Nephron progenitor cell (in vitro differentiated cells): ENCODE results near the gene LRP1B.

Experiments used
- DNase-seq: peaks from one replicate; pipeline ENCODE4 v3.0.0; 2021
- H3K27ac Mint-ChIP-seq: 2 replicates; pipeline ENCODE4 v1.8.0; 2021; ENCODE audit warnings: mild to moderate bottlenecking, moderate library complexity, mixed read lengths
- H3K27me3 Mint-ChIP-seq: 2 replicates; pipeline ENCODE4 v1.8.0; 2021; ENCODE audit warnings: mild to moderate bottlenecking, low read depth, mixed read lengths; ENCODE audit not compliant: poor library complexity
- H3K36me3 Mint-ChIP-seq: 2 replicates; pipeline ENCODE4 v1.8.0; 2021; ENCODE audit warnings: low read depth, mixed read lengths
- H3K4me1 Mint-ChIP-seq: 2 replicates; pipeline ENCODE4 v1.8.0; 2021; ENCODE audit warnings: mixed read lengths
- H3K4me3 Mint-ChIP-seq: 2 replicates; pipeline ENCODE4 v1.8.0; 2021; ENCODE audit warnings: mild to moderate bottlenecking, moderate library complexity, mixed read lengths
- H3K9me3 Mint-ChIP-seq: 2 replicates; pipeline ENCODE4 v1.8.0; 2021; ENCODE audit warnings: mild to moderate bottlenecking, moderate library complexity, mixed read lengths
- CTCF ChIP-seq: fragments of 200-600 bp; sonication (generic); IDR thresholded peaks from 2 replicates; pipeline ENCODE4 v1.5.0; 2021; ENCODE audit warnings: antibody characterized with exemption

Gene LRP1B

GRCh38 chr2:141455877-141456276 lies 674.9 kb downstream of the LRP1B start:
- no peaks in the 10 kb centered on the region for H3K4me1 Mint-ChIP-seq
- H3K27ac Mint-ChIP-seq: no peak overlapping the region
- H3K27me3 Mint-ChIP-seq: no peaks in the 10 kb centered on the region
- no peak for TF ChIP-seq CTCF
- no peaks in the 10 kb centered on the region for H3K9me3 Mint-ChIP-seq
- H3K36me3 Mint-ChIP-seq: no peaks in the 10 kb centered on the region
- DNase-seq: no peak
- no peak overlapping the region for H3K4me3 Mint-ChIP-seq

GRCh38 chr2:141455211-141455826 lies 675.5 kb downstream of the LRP1B start:
- Mint-ChIP-seq H3K27ac (no peak overlapping the region), H3K36me3 (no peaks in the 10 kb centered on the region), H3K4me1 (no peaks in the 10 kb centered on the region), H3K27me3 (no peaks in the 10 kb centered on the region), H3K9me3 (no peaks in the 10 kb centered on the region), H3K4me3 (no peak overlapping the region)
- no peak for TF ChIP-seq CTCF
- DNase-seq: no peak

GRCh38 chr2:141440072-141440635 lies 690.7 kb downstream of the LRP1B start:
- H3K4me3 Mint-ChIP-seq: no peak overlapping the region
- no peak for TF ChIP-seq CTCF
- DNase-seq: no peak
- peaks cover 19% of the 10 kb centered on the region for H3K9me3 Mint-ChIP-seq
- no peaks in the 10 kb centered on the region for H3K4me1 Mint-ChIP-seq
- H3K27me3 Mint-ChIP-seq: peaks cover 3% of the 10 kb centered on the region
- H3K36me3 Mint-ChIP-seq: no peaks in the 10 kb centered on the region
- H3K27ac Mint-ChIP-seq: no peak overlapping the region

- no peak overlapping the region for H3K4me3 Mint-ChIP-seq
- DNase-seq: no peak
- no peaks in the 10 kb centered on the region for H3K4me1 Mint-ChIP-seq
- peaks cover 22% of the 10 kb centered on the region for H3K9me3 Mint-ChIP-seq
- no peak for TF ChIP-seq CTCF
- no peak overlapping the region for H3K27ac Mint-ChIP-seq
- H3K27me3 Mint-ChIP-seq: peaks cover 3% of the 10 kb centered on the region
- no peaks in the 10 kb centered on the region for H3K36me3 Mint-ChIP-seq
Measured at GRCh38 chr2:141439524-141439923, 691.3 kb downstream of the LRP1B start.

GRCh38 chr2:141438536-141438935 lies 692.3 kb downstream of the LRP1B start:
- no peak for TF ChIP-seq CTCF
- Mint-ChIP-seq H3K27me3 (peaks cover 3% of the 10 kb centered on the region), H3K27ac (no peak overlapping the region), H3K9me3 (peaks cover 19% of the 10 kb centered on the region), H3K4me1 (no peaks in the 10 kb centered on the region), H3K36me3 (no peaks in the 10 kb centered on the region), H3K4me3 (no peak overlapping the region)
- no peak for DNase-seq

GRCh38 chr2:141437521-141437920 lies 693.3 kb downstream of the LRP1B start:
- Mint-ChIP-seq H3K27me3 (no peaks in the 10 kb centered on the region), H3K9me3 (peaks cover 11% of the 10 kb centered on the region), H3K4me1 (no peaks in the 10 kb centered on the region), H3K36me3 (no peaks in the 10 kb centered on the region), H3K4me3 (no peak overlapping the region), H3K27ac (no peak overlapping the region)
- TF ChIP-seq CTCF: no peak
- no peak for DNase-seq
